ENCODE results near the gene SLC43A1.
"Not testable (repeated sequence)": the region's sequence is repeated elsewhere in the genome, so short reads cannot be mapped to it uniquely, and the experiment has no call there.

The SLC43A1 gene

GRCh38 chr11:57460758-57461749, 54.4 kb downstream of the SLC43A1 start:
- DNase-seq (ENCODE audit: low read depth, low spot score), result no peak

GRCh38 chr11:57460022-57460757, 55.3 kb downstream of the SLC43A1 start, which contains the start of gene RTN4RL2:
Gene RTN4RL2, plus strand, starts transcription at chr11:57460528. Its CDS starts 338 bp downstream, at chr11:57460866.
- peak; percentile 59 for DNase-seq (ENCODE audit: low read depth, low spot score)

- peak; percentile 27 for DNase-seq (ENCODE audit: low read depth, low spot score)
Observed at GRCh38 chr11:57459164-57460021, 56.1 kb downstream of the SLC43A1 start.

GRCh38 chr11:57458410-57459163, 56.9 kb downstream of the SLC43A1 start:
- DNase-seq (ENCODE audit: low read depth, low spot score), result peak; percentile 50

- DNase-seq (ENCODE audit: low read depth, low spot score), result no peak
Observed at GRCh38 chr11:57458060-57458409, 57.5 kb downstream of the SLC43A1 start.

- DNase-seq (ENCODE audit: low read depth, low spot score), result no peak
Observed at GRCh38 chr11:57457643-57458023, 57.9 kb downstream of the SLC43A1 start.

- peak; percentile 90 for DNase-seq (ENCODE audit: low read depth, low spot score)
Observed at GRCh38 chr11:57456960-57457642, 58.4 kb downstream of the SLC43A1 start.

GRCh38 chr11:57453543-57454177, 61.8 kb downstream of the SLC43A1 start:
- DNase-seq (ENCODE audit: low read depth, low spot score), result no peak

- DNase-seq (ENCODE audit: low read depth, low spot score), result no peak
Observed at GRCh38 chr11:57446055-57446454, 69.4 kb downstream of the SLC43A1 start.

- DNase-seq (ENCODE audit: low read depth, low spot score), result not testable (repeated sequence)
Observed at GRCh38 chr11:57445122-57445394, 70.4 kb downstream of the SLC43A1 start.

- DNase-seq (ENCODE audit: low read depth, low spot score), result no peak
Observed at GRCh38 chr11:57444362-57445121, 71.0 kb downstream of the SLC43A1 start.

GRCh38 chr11:57440744-57441414, 74.6 kb downstream of the SLC43A1 start:
- DNase-seq (ENCODE audit: low read depth, low spot score), result no peak

GRCh38 chr11:57439786-57440185, 75.7 kb downstream of the SLC43A1 start:
- DNase-seq (ENCODE audit: low read depth, low spot score), result no peak

GRCh38 chr11:57438345-57439285, 76.9 kb downstream of the SLC43A1 start:
- no peak for DNase-seq (ENCODE audit: low read depth, low spot score)

- DNase-seq (ENCODE audit: low read depth, low spot score), result no peak
Observed at GRCh38 chr11:57436031-57436430, 79.5 kb downstream of the SLC43A1 start.

GRCh38 chr11:57434640-57435546, 80.6 kb downstream of the SLC43A1 start:
- DNase-seq (ENCODE audit: low read depth, low spot score), result peak; percentile 62
